Measurements from ENCODE around the gene XYLT1.

DNA sequence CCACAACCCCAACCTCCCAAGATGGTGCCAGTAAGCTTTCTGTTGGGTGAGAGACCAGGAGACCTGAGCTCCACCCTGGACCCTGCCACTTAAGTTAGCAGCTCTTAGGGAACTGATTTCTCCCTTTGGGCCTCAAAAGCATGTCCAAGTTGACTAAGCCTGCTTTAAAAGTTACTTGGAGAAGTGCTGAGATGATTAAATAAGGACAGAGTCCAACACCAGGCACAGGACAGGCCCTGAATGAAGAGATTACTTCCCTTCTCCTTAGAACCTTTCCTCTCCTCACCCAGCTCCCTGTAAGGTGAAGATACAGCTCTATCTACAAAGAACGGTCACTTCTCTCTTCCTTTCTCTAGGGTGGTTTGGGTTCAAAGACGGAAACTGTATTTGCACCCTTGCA is 162.6 kb downstream of the XYLT1 start:
- TF ChIP-seq, protein P1, sequence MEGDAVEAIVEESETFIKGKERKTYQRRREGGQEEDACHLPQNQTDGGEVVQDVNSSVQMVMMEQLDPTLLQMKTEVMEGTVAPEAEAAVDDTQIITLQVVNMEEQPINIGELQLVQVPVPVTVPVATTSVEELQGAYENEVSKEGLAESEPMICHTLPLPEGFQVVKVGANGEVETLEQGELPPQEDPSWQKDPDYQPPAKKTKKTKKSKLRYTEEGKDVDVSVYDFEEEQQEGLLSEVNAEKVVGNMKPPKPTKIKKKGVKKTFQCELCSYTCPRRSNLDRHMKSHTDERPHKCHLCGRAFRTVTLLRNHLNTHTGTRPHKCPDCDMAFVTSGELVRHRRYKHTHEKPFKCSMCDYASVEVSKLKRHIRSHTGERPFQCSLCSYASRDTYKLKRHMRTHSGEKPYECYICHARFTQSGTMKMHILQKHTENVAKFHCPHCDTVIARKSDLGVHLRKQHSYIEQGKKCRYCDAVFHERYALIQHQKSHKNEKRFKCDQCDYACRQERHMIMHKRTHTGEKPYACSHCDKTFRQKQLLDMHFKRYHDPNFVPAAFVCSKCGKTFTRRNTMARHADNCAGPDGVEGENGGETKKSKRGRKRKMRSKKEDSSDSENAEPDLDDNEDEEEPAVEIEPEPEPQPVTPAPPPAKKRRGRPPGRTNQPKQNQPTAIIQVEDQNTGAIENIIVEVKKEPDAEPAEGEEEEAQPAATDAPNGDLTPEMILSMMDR (IDR thresholded peaks at IDR 0.05), result no peak
- no peak for TF ChIP-seq POLR2A (IDR thresholded peaks at IDR 0.05)

Measured in thyroid gland (tissue), 4 donors.